Neural crest cell (in vitro differentiated cells): ENCODE data around the gene TOP3B. TPM values are rescaled to one million over a fixed set of nuclear protein-coding genes. Genes with fewer than 3 reads are reported as not detected.

Experiments used
- DNase-seq: peaks from one replicate; pipeline ENCODE4 v3.0.0; 2021; ENCODE audit warnings: low read depth, mixed read lengths, low spot score
- H3K27ac Mint-ChIP-seq: one replicate; pipeline ENCODE4 v1.8.0; 2021; ENCODE audit warnings: mild to moderate bottlenecking, mixed read lengths; ENCODE audit not compliant: unreplicated experiment
- H3K27me3 Mint-ChIP-seq: 2 replicates; pipeline ENCODE4 v1.8.0; 2021; ENCODE audit warnings: low read depth, mild to moderate bottlenecking, mixed read lengths
- H3K36me3 Mint-ChIP-seq: 2 replicates; pipeline ENCODE4 v1.8.0; 2021; ENCODE audit warnings: low read depth, mild to moderate bottlenecking, mixed read lengths
- H3K4me1 Mint-ChIP-seq: 2 replicates; pipeline ENCODE4 v1.8.0; 2021; ENCODE audit warnings: mixed read lengths
- H3K4me3 Mint-ChIP-seq: one replicate; pipeline ENCODE4 v1.8.0; 2021; ENCODE audit warnings: mild to moderate bottlenecking, mixed read lengths
- H3K9me3 Mint-ChIP-seq: 2 replicates; pipeline ENCODE4 v1.8.0; 2021; ENCODE audit warnings: mixed read lengths
- CTCF ChIP-seq: fragments of 200-600 bp; sonication (generic); conservative IDR thresholded peaks from 2 replicates; pipeline ENCODE4 v1.5.0; 2021; ENCODE audit warnings: antibody characterized with exemption, mild to moderate bottlenecking
- total RNA-seq: library from RNA; stranded (reverse); gene quantifications from 2 replicates; pipeline ENCODE4 v1.2.1, GENCODE V29; 2021

Gene TOP3B
- total RNA-seq, 1 donor from 2014 or later = 77.5 TPM

GRCh38 chr22:22014285-22014659, 31.7 kb upstream of the TOP3B start:
- Mint-ChIP-seq H3K4me3 (no peak overlapping the region), H3K4me1 (peaks cover 9% of the 10 kb centered on the region), H3K36me3 (no peaks in the 10 kb centered on the region), H3K27me3 (peaks cover 19% of the 10 kb centered on the region), H3K9me3 (peaks cover 3% of the 10 kb centered on the region), H3K27ac (no peak overlapping the region)
- DNase-seq = no peak
- no peak for TF ChIP-seq CTCF

- H3K9me3 Mint-ChIP-seq = peaks cover 3% of the 10 kb centered on the region
These were observed 31.1 kb upstream of the TOP3B start for GRCh38 chr22:22013559-22014284.

GRCh38 chr22:22011964-22012363, 29.4 kb upstream of the TOP3B start:
- Mint-ChIP-seq H3K4me3 (no peak overlapping the region), H3K27ac (no peak overlapping the region), H3K36me3 (no peaks in the 10 kb centered on the region), H3K4me1 (no peaks in the 10 kb centered on the region), H3K27me3 (peaks cover 25% of the 10 kb centered on the region), H3K9me3 (peaks cover 3% of the 10 kb centered on the region)
- no peak for DNase-seq
- no peak for TF ChIP-seq CTCF

More at GRCh38 chr22:22013559-22014284, 31.1 kb upstream of the TOP3B start:
- peaks cover 25% of the 10 kb centered on the region for H3K27me3 Mint-ChIP-seq
- H3K27ac Mint-ChIP-seq = no peak overlapping the region
- no peak for TF ChIP-seq CTCF
- H3K4me3 Mint-ChIP-seq = no peak overlapping the region
- DNase-seq = no peak
- H3K36me3 Mint-ChIP-seq = no peaks in the 10 kb centered on the region
- H3K4me1 Mint-ChIP-seq = peaks cover 7% of the 10 kb centered on the region

- no peak for TF ChIP-seq CTCF
- peaks cover 3% of the 10 kb centered on the region for H3K9me3 Mint-ChIP-seq
- no peak overlapping the region for H3K4me3 Mint-ChIP-seq
- no peaks in the 10 kb centered on the region for H3K36me3 Mint-ChIP-seq
- H3K4me1 Mint-ChIP-seq = no peaks in the 10 kb centered on the region
- DNase-seq = no peak
- peaks cover 25% of the 10 kb centered on the region for H3K27me3 Mint-ChIP-seq
- H3K27ac Mint-ChIP-seq = no peak overlapping the region
These were observed 27.8 kb upstream of the TOP3B start for GRCh38 chr22:22010358-22010757.

- Mint-ChIP-seq H3K27ac (no peak overlapping the region), H3K27me3 (peaks cover 25% of the 10 kb centered on the region), H3K9me3 (peaks cover 3% of the 10 kb centered on the region), H3K4me1 (no peaks in the 10 kb centered on the region), H3K4me3 (no peak overlapping the region), H3K36me3 (no peaks in the 10 kb centered on the region)
- DNase-seq = no peak
- no peak for TF ChIP-seq CTCF
These were observed 27.1 kb upstream of the TOP3B start for GRCh38 chr22:22009661-22010060.
